K562 (cell line): ENCODE measurements around the gene B3GALT5. TPM values are rescaled to one million over a fixed set of nuclear protein-coding genes. Genes with fewer than 3 reads are reported as not detected.

Source experiments
- ATAC-seq: fragments of 200-7000 bp; cut with Tn5 transposase; 3 replicates; pipeline ENCODE4 v1.9.1; 2020; ENCODE audit warnings: moderate library complexity
- BruUV-seq: library from RNA; stranded (reverse); fragments of 400-500 nt; replicated peaks from 2 replicates; lab custom pipeline; 2021; lab: Mats Ljungman, UMichigan
- CTCF ChIA-PET: fragments of 300-600 bp; formaldehyde crosslinking; extraction: SDS; loops from one replicate; lab custom pipeline; 2021; ENCODE audit warnings: low intra/inter-chr PET ratio; lab: Yijun Ruan, JAX
- POLR2A ChIA-PET: fragments of 300-600, 350-650 bp; sonication (Branson Sonifier 250); formaldehyde crosslinking; extraction: SDS; loops from one replicate; lab custom pipeline; 2021; ENCODE audit warnings: antibody characterized with exemption, inconsistent platforms; lab: Yijun Ruan, JAX
- DNase-seq, 4 experiments: peaks; one replicate each; pipeline versions ENCODE4 v3.0.0 to v3.0.0-alpha.2; 2011 to 2018; ENCODE audit warnings: low spot score in 3 of 4, mixed read lengths in 3 of 4; ENCODE audit errors: extremely low read depth in 1 of 4
- FAIRE-seq: peaks from 2 replicates; lab custom pipeline; 2011; peaks lifted over from hg19 to GRCh38; lab: Jason Lieb, UNC
- H2AFZ ChIP-seq: 2 replicates; pipeline ENCODE4 v1.6.0; 2011; ENCODE audit warnings: low read depth, low read length, control low read depth, inconsistent platforms
- H3K27ac ChIP-seq: fragments of 200-600 bp; 3 replicates; pipeline ENCODE4 v1.8.0; 2011; ENCODE audit warnings: low read depth, mild to moderate bottlenecking, control low read depth, inconsistent platforms, low read length, moderate library complexity, mixed read lengths; ENCODE audit errors: extremely low read depth
- H3K27me3 ChIP-seq, 2 experiments: fragments of 300-600 bp in 1 of 2; 2 replicates in 1 of 2; 3 replicates in 1 of 2; pipeline versions ENCODE4 v1.6.0 to v1.8.0; 2011; ENCODE audit warnings: inconsistent platforms in 2 of 2, low read length in 2 of 2, mild to moderate bottlenecking in 1 of 2, mixed read lengths in 1 of 2, moderate library complexity in 1 of 2; ENCODE audit not compliant: control insufficient read depth in 2 of 2, insufficient read depth in 2 of 2
- H3K36me3 ChIP-seq: fragments of 300-600 bp; 3 replicates; pipeline ENCODE4 v1.8.0; 2011; ENCODE audit warnings: mild to moderate bottlenecking, low read length, inconsistent platforms; ENCODE audit not compliant: control insufficient read depth, insufficient read depth
- H3K4me1 ChIP-seq, 2 experiments: fragments of 200-600 bp in 1 of 2; replicated peaks in 1 of 2; 2 replicates in 1 of 2; 3 replicates in 1 of 2; pipeline versions ENCODE4 v1.5.1 to v1.8.0; 2011; ENCODE audit warnings: inconsistent platforms in 2 of 2, low read length in 2 of 2, mild to moderate bottlenecking in 1 of 2, mixed read lengths in 1 of 2, moderate library complexity in 1 of 2; ENCODE audit not compliant: control insufficient read depth in 2 of 2, insufficient read depth in 2 of 2
- H3K4me2 ChIP-seq: 2 replicates; pipeline ENCODE4 v1.6.1; 2011; ENCODE audit warnings: low read length, control low read depth, inconsistent platforms, mixed read lengths; ENCODE audit not compliant: insufficient read depth
- H3K4me3 ChIP-seq: fragments of 200-600 bp; sonication (generic), shearing (Covaris generic); 2 replicates; pipeline ENCODE4 v1.5.1; 2016; ENCODE audit warnings: control low read depth, inconsistent platforms
- H3K79me2 ChIP-seq: fragments of 200-600 bp; 3 replicates; pipeline ENCODE4 v1.8.0; 2011; ENCODE audit warnings: low read length, inconsistent platforms; ENCODE audit not compliant: control insufficient read depth, insufficient read depth
- H3K9ac ChIP-seq, 2 experiments: 2 replicates each; pipeline versions ENCODE4 v1.6.0 to v1.6.1; 2011; ENCODE audit warnings: low read depth in 2 of 2, low read length in 2 of 2, control low read depth in 1 of 2, inconsistent platforms in 1 of 2, mild to moderate bottlenecking in 1 of 2, mixed read lengths in 1 of 2; ENCODE audit not compliant: insufficient read depth in 1 of 2
- H3K9me1 ChIP-seq: one replicate; pipeline ENCODE4 v1.6.0; 2011; ENCODE audit warnings: inconsistent platforms, mild to moderate bottlenecking, low read length, moderate library complexity; ENCODE audit not compliant: control insufficient read depth, insufficient read depth
- H3K9me3 ChIP-seq: replicated peaks from 2 replicates; pipeline ENCODE4 v1.5.1; 2011; ENCODE audit warnings: low read depth, low read length, inconsistent platforms; ENCODE audit not compliant: control insufficient read depth, insufficient read depth
- H4K20me1 ChIP-seq: replicated peaks from 2 replicates; pipeline ENCODE4 v1.6.1; 2011; ENCODE audit warnings: low read length, inconsistent platforms, mixed read lengths; ENCODE audit not compliant: control insufficient read depth, insufficient read depth
- CLOCK ChIP-seq: fragments of 250-450 bp; sonication (Bioruptor Pico); IDR thresholded peaks from 2 replicates; pipeline ENCODE4 v1.4.0; 2020; ENCODE audit warnings: mild to moderate bottlenecking, moderate library complexity, borderline replicate concordance
- FOXA3 ChIP-seq, 2 experiments: fragments of 450-650 bp in 1 of 2; sonication (generic) in 1 of 2; formaldehyde crosslinking; IDR thresholded peaks in 1 of 2; conservative IDR thresholded peaks in 1 of 2; 2 replicates each; pipeline versions ENCODE4 v1.4.0 to v1.8.0; 2020 to 2022; ENCODE audit warnings: mild to moderate bottlenecking in 2 of 2, missing genetic modification reagents in 1 of 2
- FOXP4 ChIP-seq: sonication (generic); formaldehyde crosslinking; IDR thresholded peaks from 2 replicates; pipeline ENCODE4 v1.8.0; 2022; ENCODE audit warnings: mild to moderate bottlenecking, missing genetic modification reagents, borderline replicate concordance
- MITF ChIP-seq: IDR thresholded peaks from 2 replicates; pipeline ENCODE4 v1.6.1; 2014; ENCODE audit warnings: antibody characterized with exemption
- POLR2A ChIP-seq: fragments of 450-650 bp; conservative IDR thresholded peaks from 2 replicates; pipeline ENCODE4 v1.6.1; 2016
- TCF7L2 ChIP-seq: fragments of 150-350 bp; IDR thresholded peaks from 2 replicates; pipeline ENCODE4 v1.6.1; 2016; ENCODE audit warnings: low read depth, mild to moderate bottlenecking, low read length, moderate library complexity
- THRA ChIP-seq: fragments of 450-650 bp; IDR thresholded peaks from 2 replicates; pipeline ENCODE4 v1.6.1; 2017; ENCODE audit warnings: mild to moderate bottlenecking, moderate library complexity
- XRCC3 ChIP-seq: fragments of 450-650 bp; IDR thresholded peaks from 2 replicates; pipeline ENCODE4 v1.6.1; 2017; ENCODE audit warnings: mild to moderate bottlenecking, moderate library complexity
- ZNF41 ChIP-seq: fragments of 250-450 bp; sonication (Bioruptor Pico); conservative IDR thresholded peaks from 2 replicates; pipeline ENCODE4 v1.4.0; 2020; ENCODE audit warnings: mild to moderate bottlenecking
- WGBS: fragments of 100-300 bp; shearing (Covaris generic); methylation state at CpG from one replicate; pipeline ENCODE4 v1.1.6; 2016; ENCODE audit warnings: low coverage, mixed read lengths; ENCODE audit not compliant: insufficient coverage; ENCODE audit errors: missing lambda C conversion rate; 5-methylcytosine and 5-hydroxymethylcytosine counted together
- in situ Hi-C: fragments of 300-500 bp; cut with MboI; formaldehyde crosslinking; loops from 4 replicates; pipeline ENCODE4 v1.15.0; 2018; ENCODE audit warnings: inconsistent platforms, mixed read lengths
- intact Hi-C: fragments of 100-400 bp; cut with micrococcal nuclease; formaldehyde crosslinking; loops from 2 replicates; pipeline ENCODE4 v1.14.2; 2022
- polyA plus RNA-seq, 8 experiments: library from polyadenylated mRNA; depleted of rRNA in 4 of 8; stranded (reverse) in 5 of 8; unstranded in 3 of 8; fragments of >200 nt; fragmentation: Nextera tagmentation in 2 of 8; fragmentation: Illumina TruSeq in 1 of 8; extraction: Ambion mirVana in 2 of 8; extraction: Trizol in 1 of 8; gene quantifications; 2 replicates each; pipeline versions ENCODE4 v1.2.1 to v1.2.3, GENCODE V29; 2011 to 2014; ENCODE audit warnings: inconsistent platforms in 1 of 8, missing spikeins in 1 of 8
- total RNA-seq, 7 experiments: library from RNA; depleted of rRNA in 6 of 7; stranded (reverse); fragments of >200 nt in 6 of 7; fragmentation: Illumina TruSeq in 2 of 7; extraction: Trizol in 2 of 7; gene quantifications; 2 replicates each; pipeline versions ENCODE4 v1.2.1 to v1.2.3, GENCODE V29; 2011 to 2021; ENCODE audit warnings: low replicate concordance in 1 of 7

Gene B3GALT5
- total and polyA plus RNA-seq, 9 of the 15 experiments (the other 6 are each of a cell fraction or from before 2014, with no cell fraction given) = 0.02 TPM; not detected in 8

- FAIRE-seq (no peak), DNase-seq (no peak), ATAC-seq (peak; percentile 67)
- WGBS = 1% methylated on average over 12 of the region's 12 CpGs
- Histone ChIP-seq H3K79me2 (no peaks in the 10 kb centered on the region), H3K27me3 (peaks cover 31 to 42% of the 10 kb centered on the region in 2 experiments), H3K36me3 (no peaks in the 10 kb centered on the region), H3K4me3 (no peak overlapping the region), H3K9me1 (no peaks in the 10 kb centered on the region), H3K4me2 (no peak overlapping the region), H3K9me3 (no peaks in the 10 kb centered on the region), H4K20me1 (peaks cover 3% of the 10 kb centered on the region; the same call in 1 of the 2 replicates), H3K27ac (no peak overlapping the region), H3K9ac (no peak overlapping the region), H3K4me1 (no peaks in the 10 kb centered on the region), H2AFZ (no peak overlapping the region)
- POLR2A ChIA-PET = no interaction called here
- no peak for TF ChIP-seq MITF
- no peak for TF ChIP-seq XRCC3
- TF ChIP-seq POLR2A = no peak
- TF ChIP-seq CLOCK = no peak
- no peak for TF ChIP-seq FOXP4 (CRISPR knock-in tag)
- TF ChIP-seq THRA = no peak
- TF ChIP-seq TCF7L2 = no peak
- TF ChIP-seq FOXA3 (CRISPR knock-in tag; conservative IDR thresholded peaks at IDR 0.05 in 1 of 2, IDR thresholded peaks at IDR 0.05 in 1 of 2) = no peak
- no peak for TF ChIP-seq ZNF41 (CRISPR knock-in tag)
- no TSS peak for BruUV-seq
- intact Hi-C loops = no loop called here
- in situ Hi-C loops = no loop called here
- CTCF ChIA-PET = no interaction called here
Measured at GRCh38 chr21:39675590-39675989, 62.9 kb downstream of the B3GALT5 start.
